GM12891 (cell line): ENCODE results near the gene NDUFA8.

ENCODE experiments used
- POLR2A ChIP-seq: IDR thresholded peaks from 2 replicates; pipeline ENCODE4 v1.6.1; 2011; ENCODE audit warnings: low read depth, low read length, control low read depth
- POLR2AphosphoS5 ChIP-seq: IDR thresholded peaks from 2 replicates; pipeline ENCODE4 v1.6.1; 2011; ENCODE audit warnings: low read depth, low read length, control low read depth

DNA sequence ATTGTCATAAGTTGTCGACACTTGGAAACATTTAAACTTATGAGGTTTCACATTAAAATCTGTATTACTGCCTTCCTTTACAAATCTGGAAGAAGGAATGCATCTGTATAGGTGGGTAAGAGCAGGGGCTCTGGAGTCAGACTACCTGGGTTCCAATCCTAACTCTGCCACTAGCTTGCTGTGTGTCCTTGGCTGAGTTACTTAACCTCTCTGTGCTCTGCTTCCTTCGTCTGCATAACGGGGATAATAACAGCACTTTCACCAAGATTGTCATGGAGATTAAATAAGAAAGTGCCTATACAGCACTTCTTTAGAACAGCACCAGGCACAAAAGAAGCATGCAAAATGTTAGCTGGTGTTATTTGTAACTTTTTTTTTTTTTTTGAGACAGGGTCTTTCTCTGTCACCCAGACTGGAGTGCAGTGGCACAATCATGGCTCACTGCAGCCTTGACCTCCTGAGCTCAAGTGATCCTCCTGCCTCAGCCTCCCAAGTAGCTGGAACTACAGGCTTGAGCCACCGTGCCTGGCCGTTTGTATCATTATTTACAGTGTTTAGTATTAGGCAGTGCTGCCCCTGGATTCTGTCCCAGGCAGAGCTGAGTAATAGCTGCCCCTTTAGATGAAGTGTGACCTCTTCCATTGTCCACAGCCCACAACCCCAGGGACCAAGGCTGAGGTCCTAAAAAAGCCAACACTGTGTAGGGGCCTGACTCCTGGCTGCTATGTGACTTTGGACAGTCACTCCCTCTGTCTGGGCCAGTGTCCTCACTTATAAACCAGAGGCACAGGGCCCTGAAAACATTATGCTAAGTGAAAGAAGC, 41.0 kb downstream of the NDUFA8 start:
- TF ChIP-seq POLR2AphosphoS5 (no peak), POLR2A (no peak)
